ENCODE data around the gene ADCYAP1R1.

ADCYAP1R1 gene

GRCh38 chr7:31108097-31108657, 56.1 kb downstream of the ADCYAP1R1 start:
- peaks cover 9% of the 10 kb centered on the region; the same call in 1 of the 2 replicates for H3K27me3 ChIP-seq (ENCODE audit: control insufficient read depth, low read length)
- no peaks in the 10 kb centered on the region for H3K79me2 ChIP-seq (ENCODE audit: control insufficient read depth, low read length)
- H3K4me3 ChIP-seq (ENCODE audit: low read length): no peak overlapping the region
- no peaks in the 10 kb centered on the region for H3K9me3 ChIP-seq (ENCODE audit: control insufficient read depth, insufficient read depth, low read length)
- no peaks in the 10 kb centered on the region for H3F3A ChIP-seq (ENCODE audit: control insufficient read depth, insufficient read depth)
- no peaks in the 10 kb centered on the region for H3K9me2 ChIP-seq (replicated peaks; ENCODE audit: control insufficient read depth, low read length)
- no peaks in the 10 kb centered on the region for H3K36me3 ChIP-seq (ENCODE audit: control insufficient read depth, low read length)
- no peaks in the 10 kb centered on the region for H4K20me1 ChIP-seq (ENCODE audit: control insufficient read depth, insufficient read depth, low read depth, low read length)
- no peak overlapping the region for H3K4me2 ChIP-seq (ENCODE audit: low read length)
- H3K27ac ChIP-seq (ENCODE audit: low read depth, low read length): no peak overlapping the region
- no peaks in the 10 kb centered on the region for H3K4me1 ChIP-seq (ENCODE audit: control insufficient read depth, low read length)
- TF ChIP-seq EZH2phosphoT487 (IDR thresholded peaks at IDR 0.05; ENCODE audit: borderline replicate concordance, low read length) (no peak), CTCF (IDR thresholded peaks at IDR 0.05; ENCODE audit: low read depth, low read length, poor library complexity, severe bottlenecking) (no peak)

- Histone ChIP-seq H3F3A (ENCODE audit: control insufficient read depth, insufficient read depth) (no peaks in the 10 kb centered on the region), H3K9me2 (replicated peaks; ENCODE audit: control insufficient read depth, low read length) (no peaks in the 10 kb centered on the region), H3K27me3 (ENCODE audit: control insufficient read depth, low read length) (peaks cover 13% of the 10 kb centered on the region; the same call in 1 of the 2 replicates), H4K20me1 (ENCODE audit: control insufficient read depth, insufficient read depth, low read depth, low read length) (no peaks in the 10 kb centered on the region), H3K4me1 (ENCODE audit: control insufficient read depth, low read length) (no peaks in the 10 kb centered on the region), H3K79me2 (ENCODE audit: control insufficient read depth, low read length) (no peaks in the 10 kb centered on the region), H3K9me3 (ENCODE audit: control insufficient read depth, insufficient read depth, low read length) (no peaks in the 10 kb centered on the region), H3K36me3 (ENCODE audit: control insufficient read depth, low read length) (no peaks in the 10 kb centered on the region), H3K27ac (ENCODE audit: low read depth, low read length) (no peak overlapping the region), H3K4me2 (ENCODE audit: low read length) (no peak overlapping the region), H3K4me3 (ENCODE audit: low read length) (no peak overlapping the region)
- TF ChIP-seq CTCF (IDR thresholded peaks at IDR 0.05; ENCODE audit: low read depth, low read length, poor library complexity, severe bottlenecking) (no peak), EZH2phosphoT487 (IDR thresholded peaks at IDR 0.05; ENCODE audit: borderline replicate concordance, low read length) (no peak)
Measured at GRCh38 chr7:31109751-31110150, 57.6 kb downstream of the ADCYAP1R1 start.

GRCh38 chr7:31110331-31111108, 58.4 kb downstream of the ADCYAP1R1 start:
- no peaks in the 10 kb centered on the region for H3K9me2 ChIP-seq (replicated peaks; ENCODE audit: control insufficient read depth, low read length)
- H3K27ac ChIP-seq (ENCODE audit: low read depth, low read length): no peak overlapping the region
- no peaks in the 10 kb centered on the region for H3F3A ChIP-seq (ENCODE audit: control insufficient read depth, insufficient read depth)
- TF ChIP-seq EZH2phosphoT487 (IDR thresholded peaks at IDR 0.05; ENCODE audit: borderline replicate concordance, low read length): no peak
- no peak for TF ChIP-seq CTCF (IDR thresholded peaks at IDR 0.05; ENCODE audit: low read depth, low read length, poor library complexity, severe bottlenecking)
- H3K4me3 ChIP-seq (ENCODE audit: low read length): no peak overlapping the region
- no peaks in the 10 kb centered on the region for H4K20me1 ChIP-seq (ENCODE audit: control insufficient read depth, insufficient read depth, low read depth, low read length)
- no peaks in the 10 kb centered on the region for H3K79me2 ChIP-seq (ENCODE audit: control insufficient read depth, low read length)
- no peaks in the 10 kb centered on the region for H3K4me1 ChIP-seq (ENCODE audit: control insufficient read depth, low read length)
- H3K4me2 ChIP-seq (ENCODE audit: low read length): no peak overlapping the region
- no peaks in the 10 kb centered on the region for H3K9me3 ChIP-seq (ENCODE audit: control insufficient read depth, insufficient read depth, low read length)
- H3K36me3 ChIP-seq (ENCODE audit: control insufficient read depth, low read length): no peaks in the 10 kb centered on the region
- peaks cover 13% of the 10 kb centered on the region; the same call in 1 of the 2 replicates for H3K27me3 ChIP-seq (ENCODE audit: control insufficient read depth, low read length)

All from DOHH2 (cell line).